ENCODE results near the gene AOC1.

AOC1 gene

DNA sequence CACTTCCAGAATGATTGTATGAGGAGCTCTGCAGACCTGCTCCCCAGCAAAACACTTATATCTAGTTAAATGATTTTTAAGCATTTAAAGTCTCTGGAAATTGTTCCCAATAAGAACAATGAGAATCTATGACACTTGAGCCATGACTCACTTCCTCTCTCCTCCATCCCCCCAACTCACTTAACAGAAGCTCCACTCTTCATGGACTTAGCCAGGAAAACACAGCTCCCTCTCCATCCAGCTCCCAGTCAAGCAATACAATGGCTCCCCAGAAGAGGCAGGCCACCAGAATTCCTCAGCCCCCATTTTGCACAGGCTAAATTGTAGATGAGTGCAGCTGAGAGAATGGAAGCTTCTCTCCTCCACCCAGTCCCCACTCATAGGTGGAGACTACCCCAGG, 27.0 kb downstream of the AOC1 start:
- TF ChIP-seq, protein P1, sequence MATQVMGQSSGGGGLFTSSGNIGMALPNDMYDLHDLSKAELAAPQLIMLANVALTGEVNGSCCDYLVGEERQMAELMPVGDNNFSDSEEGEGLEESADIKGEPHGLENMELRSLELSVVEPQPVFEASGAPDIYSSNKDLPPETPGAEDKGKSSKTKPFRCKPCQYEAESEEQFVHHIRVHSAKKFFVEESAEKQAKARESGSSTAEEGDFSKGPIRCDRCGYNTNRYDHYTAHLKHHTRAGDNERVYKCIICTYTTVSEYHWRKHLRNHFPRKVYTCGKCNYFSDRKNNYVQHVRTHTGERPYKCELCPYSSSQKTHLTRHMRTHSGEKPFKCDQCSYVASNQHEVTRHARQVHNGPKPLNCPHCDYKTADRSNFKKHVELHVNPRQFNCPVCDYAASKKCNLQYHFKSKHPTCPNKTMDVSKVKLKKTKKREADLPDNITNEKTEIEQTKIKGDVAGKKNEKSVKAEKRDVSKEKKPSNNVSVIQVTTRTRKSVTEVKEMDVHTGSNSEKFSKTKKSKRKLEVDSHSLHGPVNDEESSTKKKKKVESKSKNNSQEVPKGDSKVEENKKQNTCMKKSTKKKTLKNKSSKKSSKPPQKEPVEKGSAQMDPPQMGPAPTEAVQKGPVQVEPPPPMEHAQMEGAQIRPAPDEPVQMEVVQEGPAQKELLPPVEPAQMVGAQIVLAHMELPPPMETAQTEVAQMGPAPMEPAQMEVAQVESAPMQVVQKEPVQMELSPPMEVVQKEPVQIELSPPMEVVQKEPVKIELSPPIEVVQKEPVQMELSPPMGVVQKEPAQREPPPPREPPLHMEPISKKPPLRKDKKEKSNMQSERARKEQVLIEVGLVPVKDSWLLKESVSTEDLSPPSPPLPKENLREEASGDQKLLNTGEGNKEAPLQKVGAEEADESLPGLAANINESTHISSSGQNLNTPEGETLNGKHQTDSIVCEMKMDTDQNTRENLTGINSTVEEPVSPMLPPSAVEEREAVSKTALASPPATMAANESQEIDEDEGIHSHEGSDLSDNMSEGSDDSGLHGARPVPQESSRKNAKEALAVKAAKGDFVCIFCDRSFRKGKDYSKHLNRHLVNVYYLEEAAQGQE (IDR thresholded peaks at IDR 0.05; ENCODE audit: insufficient read depth in 1 of 2, low read depth in 2 of 2, low read length in 2 of 2): no peak
- TF ChIP-seq POLR2AphosphoS5 (IDR thresholded peaks at IDR 0.05; ENCODE audit: low read depth, low read length) (no peak), TAF1 (IDR thresholded peaks at IDR 0.05; ENCODE audit: borderline replicate concordance, insufficient read depth, low read length) (no peak), SIN3A (IDR thresholded peaks at IDR 0.05; ENCODE audit: borderline replicate concordance, insufficient read depth, low read length) (no peak), FOXP2 (optimal IDR thresholded peaks at IDR 0.05; ENCODE audit: borderline replicate concordance, extremely low read depth, extremely low read length, insufficient read depth) (no peak)

DNA sequence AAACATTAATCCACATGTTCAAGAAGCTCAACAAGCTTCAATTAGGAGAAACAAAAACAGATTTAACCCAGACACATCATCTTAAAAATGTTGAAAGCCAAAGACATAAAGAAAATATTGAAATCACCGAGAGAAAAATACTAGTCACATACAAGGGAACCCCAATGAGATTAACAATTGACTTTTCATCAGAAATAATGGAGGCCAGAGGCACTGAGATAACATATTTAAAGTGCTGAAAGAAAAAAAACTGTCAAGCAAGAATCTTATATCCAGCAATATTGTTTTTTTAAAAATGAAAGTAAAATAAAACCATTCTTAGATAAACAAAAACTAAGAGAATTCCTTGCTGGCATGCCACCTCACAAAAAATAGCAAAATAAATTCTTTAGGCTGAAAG, 28.9 kb downstream of the AOC1 start:
- TF ChIP-seq, protein P1 (IDR thresholded peaks at IDR 0.05; ENCODE audit: insufficient read depth in 1 of 2, low read depth in 2 of 2, low read length in 2 of 2): no peak
- no peak for TF ChIP-seq TAF1 (IDR thresholded peaks at IDR 0.05; ENCODE audit: borderline replicate concordance, insufficient read depth, low read length)
- TF ChIP-seq POLR2AphosphoS5 (IDR thresholded peaks at IDR 0.05; ENCODE audit: low read depth, low read length): no peak
- no peak for TF ChIP-seq SIN3A (IDR thresholded peaks at IDR 0.05; ENCODE audit: borderline replicate concordance, insufficient read depth, low read length)
- TF ChIP-seq FOXP2 (optimal IDR thresholded peaks at IDR 0.05; ENCODE audit: borderline replicate concordance, extremely low read depth, extremely low read length, insufficient read depth): no peak

DNA sequence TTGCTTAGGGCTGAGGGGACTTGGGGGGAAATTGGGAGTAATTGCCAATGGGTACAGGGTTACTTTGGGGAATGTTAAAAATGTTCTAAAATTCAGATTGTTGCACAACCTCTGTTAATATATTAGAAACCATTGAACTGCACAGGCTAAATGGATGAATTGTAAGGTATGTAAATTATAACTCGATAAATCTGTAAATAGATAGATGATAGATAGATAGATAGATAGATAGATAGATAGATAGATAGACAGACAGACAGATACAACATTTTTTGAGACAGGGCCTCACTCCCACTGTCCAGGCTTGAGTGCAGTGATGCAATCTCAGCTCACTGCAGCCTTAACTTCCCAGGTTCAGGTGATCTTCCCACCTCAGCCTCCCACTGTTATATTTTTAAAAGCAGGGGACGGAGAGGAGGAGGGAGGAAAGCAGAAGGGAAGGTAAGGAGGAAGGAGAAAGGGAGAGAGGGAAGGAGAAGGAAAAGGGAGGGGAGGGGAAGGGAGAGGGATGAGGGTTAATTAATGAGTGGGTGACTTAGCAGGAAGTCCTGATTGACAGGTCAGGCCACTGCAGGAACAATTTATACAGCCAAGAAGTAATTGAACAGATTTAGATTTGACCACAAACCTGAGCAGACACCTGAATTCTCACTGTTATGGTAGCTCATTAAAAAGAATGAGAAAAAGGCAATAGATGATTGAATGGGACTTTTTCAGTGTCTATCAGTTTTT, 38.7 kb downstream of the AOC1 start:
- no peak for TF ChIP-seq FOXP2 (optimal IDR thresholded peaks at IDR 0.05; ENCODE audit: borderline replicate concordance, extremely low read depth, extremely low read length, insufficient read depth)

DNA sequence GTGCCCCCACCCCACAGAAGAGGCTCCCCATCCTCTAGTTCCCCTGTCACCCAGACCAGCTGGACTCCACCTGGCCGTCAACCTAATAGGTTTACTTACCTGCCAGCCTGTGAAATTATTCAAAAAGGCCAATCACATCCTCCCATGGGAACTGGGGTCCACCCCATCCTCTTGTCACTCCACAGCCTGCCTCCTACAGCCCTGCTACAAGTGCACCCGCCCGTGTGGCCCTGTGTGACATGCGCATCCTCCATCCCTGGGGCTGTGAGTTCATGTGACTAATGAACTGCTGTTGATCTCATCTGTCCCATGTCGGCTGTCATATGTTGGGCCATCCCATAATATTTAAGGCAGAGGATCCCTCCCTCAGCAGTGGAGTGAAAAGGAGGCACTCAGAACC, 39.4 kb downstream of the AOC1 start:
- TF ChIP-seq POLR2AphosphoS5 (IDR thresholded peaks at IDR 0.05; ENCODE audit: low read depth, low read length) (no peak), FOXP2 (optimal IDR thresholded peaks at IDR 0.05; ENCODE audit: borderline replicate concordance, extremely low read depth, extremely low read length, insufficient read depth) (no peak), SIN3A (IDR thresholded peaks at IDR 0.05; ENCODE audit: borderline replicate concordance, insufficient read depth, low read length) (no peak), TAF1 (IDR thresholded peaks at IDR 0.05; ENCODE audit: borderline replicate concordance, insufficient read depth, low read length) (no peak)
- TF ChIP-seq, protein P1 (IDR thresholded peaks at IDR 0.05; ENCODE audit: insufficient read depth in 1 of 2, low read depth in 2 of 2, low read length in 2 of 2): no peak

DNA sequence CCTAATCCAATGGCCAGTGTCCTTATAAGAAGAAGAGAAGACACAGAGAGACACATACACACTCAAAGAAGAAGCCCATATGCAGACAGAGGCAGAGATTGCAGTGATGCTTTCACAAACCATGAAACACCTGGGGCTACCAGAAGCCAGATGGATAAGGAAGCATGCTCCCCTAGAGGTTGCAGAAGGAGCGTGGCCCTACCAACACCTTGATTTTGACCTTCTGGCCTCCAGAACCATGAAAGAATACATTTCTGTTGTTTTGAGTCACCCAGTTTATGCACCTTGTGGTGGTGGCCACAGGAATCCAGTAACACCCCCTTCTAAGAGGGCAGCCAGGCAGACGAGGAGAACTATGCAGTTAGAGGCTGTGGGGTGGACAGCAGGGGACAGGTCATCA, 43.5 kb downstream of the AOC1 start:
- TF ChIP-seq, protein P1 (IDR thresholded peaks at IDR 0.05; ENCODE audit: insufficient read depth in 1 of 2, low read depth in 2 of 2, low read length in 2 of 2): no peak
- no peak for TF ChIP-seq POLR2AphosphoS5 (IDR thresholded peaks at IDR 0.05; ENCODE audit: low read depth, low read length)
- no peak for TF ChIP-seq FOXP2 (optimal IDR thresholded peaks at IDR 0.05; ENCODE audit: borderline replicate concordance, extremely low read depth, extremely low read length, insufficient read depth)
- no peak for TF ChIP-seq TAF1 (IDR thresholded peaks at IDR 0.05; ENCODE audit: borderline replicate concordance, insufficient read depth, low read length)
- no peak for TF ChIP-seq SIN3A (IDR thresholded peaks at IDR 0.05; ENCODE audit: borderline replicate concordance, insufficient read depth, low read length)
